Gastrocnemius medialis (tissue), 4 donors: Measurements from ENCODE around the gene P4HTM. TPM values are rescaled to one million over a fixed set of nuclear protein-coding genes. Genes with fewer than 3 reads are reported as not detected.

ENCODE experiments used
- ATAC-seq, 2 donors: fragments of 150-250 bp; one replicate each; pipeline ENCODE4 v1.9.1; 2016
- DNase-seq, 2 donors: peaks; one replicate each; pipeline ENCODE4 v3.0.0-alpha.2; 2019
- H3K27ac ChIP-seq, 4 donors: fragments of 200-600 bp; sonication (generic); 1 replicate in 1 of 4; 2 replicates in 3 of 4; pipeline ENCODE4 v1.5.1; 2016 to 2018; ENCODE audit warnings: mild to moderate bottlenecking in 2 of 4, moderate library complexity in 1 of 4
- H3K27me3 ChIP-seq, 3 donors: fragments of 200-600 bp; sonication (generic) in 2 of 3; 1 replicate in 1 of 3; 2 replicates in 2 of 3; pipeline versions ENCODE4 v1.5.1 to v1.6.0; 2016 to 2019; ENCODE audit warnings: mild to moderate bottlenecking in 1 of 3, moderate library complexity in 1 of 3
- H3K36me3 ChIP-seq, 2 donors: fragments of 200-600 bp; sonication (generic) in 1 of 2; one replicate each; pipeline ENCODE4 v1.5.1; 2017 to 2018
- H3K4me1 ChIP-seq, 2 donors: fragments of 200-600 bp; sonication (generic) in 1 of 2; one replicate each; pipeline ENCODE4 v1.5.1; 2016 to 2017; ENCODE audit warnings: mild to moderate bottlenecking in 2 of 2
- H3K4me3 ChIP-seq, 4 donors: fragments of 200-600 bp; sonication (generic) in 3 of 4; 1 replicate in 1 of 4; 2 replicates in 3 of 4; pipeline ENCODE4 v1.5.1; 2016 to 2019; ENCODE audit warnings: mild to moderate bottlenecking in 2 of 4
- H3K9me3 ChIP-seq, 3 donors: fragments of 200-600 bp; sonication (generic) in 2 of 3; 1 replicate in 1 of 3; 2 replicates in 2 of 3; pipeline ENCODE4 v1.5.1; 2016 to 2019
- CTCF ChIP-seq, 5 experiments: fragments of 450-650 bp in 3 of 5; fragments of 200-600 bp in 2 of 5; sonication (generic) in 2 of 5; IDR thresholded peaks in 4 of 5; conservative IDR thresholded peaks in 1 of 5; 1 replicate in 4 of 5; 2 replicates in 1 of 5; pipeline ENCODE4 v1.5.1; 2016 to 2019; ENCODE audit warnings: antibody characterized with exemption in 5 of 5, mild to moderate bottlenecking in 3 of 5, moderate library complexity in 3 of 5
- POLR2A ChIP-seq, 2 donors: fragments of 450-650 bp; IDR thresholded peaks; one replicate each; pipeline ENCODE4 v1.6.1; 2017; ENCODE audit warnings: antibody characterized with exemption in 2 of 2, mild to moderate bottlenecking in 2 of 2, moderate library complexity in 2 of 2
- in situ Hi-C, 4 donors: fragments of 200-750 bp; cut with MboI; loops; one replicate each; pipeline versions ENCODE4 v1.15.0 to v1.8.0; 2017; ENCODE audit warnings: low sequenced_read_pairs in 4 of 4
- intact Hi-C: fragments of 100-400 bp; cut with DNase I; formaldehyde crosslinking; loops from one replicate; pipeline ENCODE4 v1.15.1; 2023; ENCODE audit warnings: low total_unique reads
- total RNA-seq, 4 donors: library from RNA; depleted of rRNA; stranded (reverse); fragments of >200 nt; gene quantifications; one replicate each; pipeline versions ENCODE4 v1.1.0 to v1.2.3, GENCODE V29; 2016

Gene P4HTM
- total RNA-seq, 4 donors from 2014 or later = 13.6 to 21.7 (median 20.3) TPM

GRCh38 chr3:48970586-48970985 lies 19.5 kb upstream of the P4HTM start:
- Histone ChIP-seq H3K27me3 (no peaks in the 10 kb centered on the region), H3K4me3 (no peak overlapping the region), H3K27ac (peak overlapping the region in 1 of 4 donors; percentile 30), H3K36me3 (peaks cover 0 to 90% of the 10 kb centered on the region in 2 donors), H3K4me1 (peaks cover 15 to 20% of the 10 kb centered on the region in 2 donors), H3K9me3 (no peaks in the 10 kb centered on the region)
- DNase-seq (peak in 1 of 2 donors; percentile 22), ATAC-seq (peak; percentile 24 to 37)
- intact Hi-C loops (no loop called here), in situ Hi-C loops (no loop called here)
- TF ChIP-seq CTCF (IDR thresholded peaks at IDR 0.05 in 4 of 5, conservative IDR thresholded peaks at IDR 0.05 in 1 of 5) (no peak), POLR2A (IDR thresholded peaks at IDR 0.05) (no peak)

- Histone ChIP-seq H3K4me3 (no peak overlapping the region), H3K4me1 (peaks cover 2% of the 10 kb centered on the region in 2 donors), H3K27ac (no peak overlapping the region), H3K9me3 (no peaks in the 10 kb centered on the region), H3K36me3 (peaks cover 3 to 97% of the 10 kb centered on the region in 2 donors), H3K27me3 (no peaks in the 10 kb centered on the region)
- ATAC-seq (no peak), DNase-seq (no peak)
- in situ Hi-C loops = no loop called here
- TF ChIP-seq POLR2A (IDR thresholded peaks at IDR 0.05) = no peak
- TF ChIP-seq CTCF (IDR thresholded peaks at IDR 0.05 in 4 of 5, conservative IDR thresholded peaks at IDR 0.05 in 1 of 5) = no peak
- intact Hi-C loops = no loop called here
These were observed 15.8 kb upstream of the P4HTM start for GRCh38 chr3:48974076-48974864.

- ATAC-seq (no peak), DNase-seq (no peak)
- TF ChIP-seq POLR2A (IDR thresholded peaks at IDR 0.05) (no peak), CTCF (IDR thresholded peaks at IDR 0.05 in 4 of 5, conservative IDR thresholded peaks at IDR 0.05 in 1 of 5) (no peak)
- Histone ChIP-seq H3K4me3 (no peak overlapping the region), H3K27ac (no peak overlapping the region), H3K9me3 (no peaks in the 10 kb centered on the region), H3K36me3 (peaks cover 11 to 98% of the 10 kb centered on the region in 2 donors), H3K4me1 (no peaks in the 10 kb centered on the region), H3K27me3 (no peaks in the 10 kb centered on the region)
- intact Hi-C loops (no loop called here), in situ Hi-C loops (no loop called here)
These were observed 10.6 kb upstream of the P4HTM start for GRCh38 chr3:48979451-48979850.

- ATAC-seq (no peak), DNase-seq (no peak)
- intact Hi-C loops (no loop called here), in situ Hi-C loops (no loop called here)
- Histone ChIP-seq H3K27ac (no peak overlapping the region), H3K4me3 (no peak overlapping the region), H3K4me1 (no peaks in the 10 kb centered on the region), H3K9me3 (no peaks in the 10 kb centered on the region), H3K27me3 (no peaks in the 10 kb centered on the region), H3K36me3 (peaks cover 11 to 98% of the 10 kb centered on the region in 2 donors)
- TF ChIP-seq POLR2A (IDR thresholded peaks at IDR 0.05) = no peak
- TF ChIP-seq CTCF (IDR thresholded peaks at IDR 0.05 in 4 of 5, conservative IDR thresholded peaks at IDR 0.05 in 1 of 5) = no peak
These were observed 9.7 kb upstream of the P4HTM start for GRCh38 chr3:48980295-48980694.
